AG09319 (cell line): ENCODE measurements around the gene STOML1.

ENCODE experiments used
- DNase-seq: peaks from one replicate; pipeline ENCODE4 v3.0.0-alpha.2; 2010; ENCODE audit warnings: low read depth; ENCODE audit errors: extremely low read depth
- TF ChIP-seq, protein P1 (sequence below): IDR thresholded peaks from 2 replicates; pipeline ENCODE4 v1.5.1; 2011; ENCODE audit warnings: low read depth, mild to moderate bottlenecking, inconsistent platforms, low read length, moderate library complexity

Gene STOML1

DNA sequence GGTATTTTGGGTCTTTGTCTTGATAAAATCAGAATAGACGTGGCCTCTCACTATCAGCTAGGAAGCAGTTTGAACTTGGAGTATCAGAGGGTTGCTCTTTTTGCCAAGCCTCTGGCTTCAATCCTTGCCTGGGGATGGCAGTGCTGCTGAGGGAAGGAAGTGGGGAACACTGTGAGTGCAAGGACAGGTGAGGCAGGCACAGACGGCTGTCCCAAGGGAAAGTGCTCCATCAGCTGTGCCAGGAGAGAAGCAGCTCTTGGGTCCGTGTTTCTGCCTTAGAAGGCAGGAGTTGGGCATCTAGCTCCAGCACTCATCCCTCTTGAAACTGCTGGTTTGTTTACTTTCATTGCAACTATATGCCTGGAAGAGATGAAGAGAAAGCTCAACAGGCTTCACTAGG, 35.6 kb upstream of the STOML1 start:
- TF ChIP-seq, protein P1, sequence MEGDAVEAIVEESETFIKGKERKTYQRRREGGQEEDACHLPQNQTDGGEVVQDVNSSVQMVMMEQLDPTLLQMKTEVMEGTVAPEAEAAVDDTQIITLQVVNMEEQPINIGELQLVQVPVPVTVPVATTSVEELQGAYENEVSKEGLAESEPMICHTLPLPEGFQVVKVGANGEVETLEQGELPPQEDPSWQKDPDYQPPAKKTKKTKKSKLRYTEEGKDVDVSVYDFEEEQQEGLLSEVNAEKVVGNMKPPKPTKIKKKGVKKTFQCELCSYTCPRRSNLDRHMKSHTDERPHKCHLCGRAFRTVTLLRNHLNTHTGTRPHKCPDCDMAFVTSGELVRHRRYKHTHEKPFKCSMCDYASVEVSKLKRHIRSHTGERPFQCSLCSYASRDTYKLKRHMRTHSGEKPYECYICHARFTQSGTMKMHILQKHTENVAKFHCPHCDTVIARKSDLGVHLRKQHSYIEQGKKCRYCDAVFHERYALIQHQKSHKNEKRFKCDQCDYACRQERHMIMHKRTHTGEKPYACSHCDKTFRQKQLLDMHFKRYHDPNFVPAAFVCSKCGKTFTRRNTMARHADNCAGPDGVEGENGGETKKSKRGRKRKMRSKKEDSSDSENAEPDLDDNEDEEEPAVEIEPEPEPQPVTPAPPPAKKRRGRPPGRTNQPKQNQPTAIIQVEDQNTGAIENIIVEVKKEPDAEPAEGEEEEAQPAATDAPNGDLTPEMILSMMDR, result no peak
- DNase-seq, result no peak

DNA sequence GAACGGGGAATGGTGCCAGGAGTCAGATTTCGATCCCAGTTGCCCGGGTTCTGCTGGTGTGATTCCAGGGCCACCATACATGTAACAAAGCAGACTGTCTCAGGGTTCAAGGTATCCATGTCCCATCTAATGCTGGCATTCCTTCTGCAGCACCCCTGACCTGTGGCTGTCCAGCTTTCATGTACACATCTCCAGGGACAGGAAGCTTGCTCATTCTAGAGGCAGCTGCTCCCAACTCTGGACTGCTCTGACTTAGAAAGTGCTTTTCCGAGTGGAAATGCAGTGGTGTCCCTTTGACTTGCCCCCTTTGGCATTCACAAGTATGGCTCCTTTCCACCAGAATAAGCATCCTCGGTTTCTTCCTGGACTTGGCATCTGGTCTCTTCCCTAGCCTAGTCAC, 33.3 kb upstream of the STOML1 start:
- TF ChIP-seq, protein P1, result no peak
- no peak for DNase-seq

DNA sequence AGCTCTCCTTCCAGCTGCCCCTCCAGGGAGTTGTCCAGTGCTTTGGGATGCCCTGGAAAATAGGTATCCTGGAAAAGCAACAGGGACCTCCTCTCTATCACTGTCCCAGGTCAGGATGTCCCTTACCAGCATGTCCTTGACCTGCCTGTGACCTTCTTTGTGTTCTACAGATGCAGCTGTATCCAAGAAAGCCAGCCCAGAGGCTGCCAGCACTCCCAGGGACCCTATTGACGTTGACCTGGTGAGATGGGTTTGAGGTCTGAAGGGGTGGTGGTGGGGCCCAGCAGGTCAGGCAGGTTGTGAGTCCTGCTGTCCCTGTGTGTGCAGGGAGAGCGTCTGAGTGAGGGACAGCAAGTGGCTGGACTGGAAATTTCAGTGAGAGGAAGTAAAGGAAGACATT, 32.6 kb upstream of the STOML1 start:
- DNase-seq, result no peak
- TF ChIP-seq, protein P1, result no peak

DNA sequence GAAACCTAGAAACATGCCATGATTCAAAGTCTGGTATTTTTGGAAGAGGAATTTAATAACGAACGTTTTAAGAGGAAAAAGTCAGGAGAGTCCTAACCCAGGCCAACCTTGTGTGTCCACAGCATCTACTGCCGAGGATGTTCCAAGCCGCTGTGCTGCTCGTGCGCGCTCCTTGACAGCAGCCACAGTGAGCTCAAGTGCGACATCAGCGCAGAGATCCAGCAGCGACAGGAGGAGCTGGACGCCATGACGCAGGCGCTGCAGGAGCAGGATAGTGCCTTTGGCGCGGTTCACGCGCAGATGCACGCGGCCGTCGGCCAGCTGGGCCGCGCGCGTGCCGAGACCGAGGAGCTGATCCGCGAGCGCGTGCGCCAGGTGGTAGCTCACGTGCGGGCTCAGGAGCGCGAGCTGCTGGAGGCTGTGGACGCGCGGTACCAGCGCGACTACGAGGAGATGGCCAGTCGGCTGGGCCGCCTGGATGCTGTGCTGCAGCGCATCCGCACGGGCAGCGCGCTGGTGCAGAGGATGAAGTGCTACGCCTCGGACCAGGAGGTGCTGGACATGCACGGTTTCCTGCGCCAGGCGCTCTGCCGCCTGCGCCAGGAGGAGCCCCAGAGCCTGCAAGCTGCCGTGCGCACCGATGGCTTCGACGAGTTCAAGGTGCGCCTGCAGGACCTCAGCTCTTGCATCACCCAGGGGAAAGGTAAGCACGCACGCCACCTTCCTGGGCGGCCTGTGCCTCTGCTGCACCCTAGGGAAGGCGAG, 30.8 kb upstream of the STOML1 start:
- TF ChIP-seq, protein P1, result no peak
- DNase-seq, result no peak

DNA sequence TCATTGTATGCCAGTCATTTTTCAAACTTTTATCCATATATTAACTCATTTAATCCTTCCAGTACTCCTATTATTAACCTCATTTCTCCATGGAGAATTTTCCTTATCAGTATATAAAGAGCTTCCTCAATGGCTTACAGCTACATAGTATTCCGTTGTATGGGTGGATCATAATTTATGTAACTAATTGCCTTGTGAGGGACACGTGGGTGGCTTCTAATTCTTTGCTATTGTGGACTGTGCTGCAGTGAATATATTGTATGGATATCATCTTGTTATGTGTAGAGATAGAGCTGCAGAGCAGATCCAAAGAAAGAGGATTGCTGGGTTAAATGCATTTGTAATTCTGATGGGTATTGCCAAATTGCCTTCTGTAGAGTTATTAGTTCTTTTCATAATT, 27.6 kb upstream of the STOML1 start:
- TF ChIP-seq, protein P1, result no peak
- DNase-seq, result no peak

DNA sequence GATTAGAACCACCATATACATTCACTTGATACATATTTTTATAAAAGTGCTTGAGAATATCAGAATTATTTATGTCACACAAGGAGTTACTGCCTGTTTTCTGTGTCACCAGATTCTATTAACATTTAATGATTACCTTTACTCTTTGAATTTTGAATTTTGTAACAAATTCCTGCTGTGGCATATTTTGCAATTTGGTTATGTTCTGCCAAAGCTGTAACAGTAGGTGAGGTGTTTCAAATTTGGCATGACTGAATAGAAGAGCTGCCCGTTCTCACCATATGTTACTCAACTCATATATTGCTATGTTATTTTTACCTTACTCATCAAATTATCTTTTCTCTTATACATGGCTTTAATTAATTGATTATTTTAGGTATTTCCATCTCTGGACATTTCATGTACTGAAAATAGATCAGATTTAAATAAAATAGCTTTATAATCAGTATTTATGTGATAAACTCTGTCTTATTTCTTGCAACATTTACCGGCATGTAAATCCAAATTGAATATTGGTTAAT, 21.3 kb upstream of the STOML1 start:
- DNase-seq, result no peak
- TF ChIP-seq, protein P1, result no peak

DNA sequence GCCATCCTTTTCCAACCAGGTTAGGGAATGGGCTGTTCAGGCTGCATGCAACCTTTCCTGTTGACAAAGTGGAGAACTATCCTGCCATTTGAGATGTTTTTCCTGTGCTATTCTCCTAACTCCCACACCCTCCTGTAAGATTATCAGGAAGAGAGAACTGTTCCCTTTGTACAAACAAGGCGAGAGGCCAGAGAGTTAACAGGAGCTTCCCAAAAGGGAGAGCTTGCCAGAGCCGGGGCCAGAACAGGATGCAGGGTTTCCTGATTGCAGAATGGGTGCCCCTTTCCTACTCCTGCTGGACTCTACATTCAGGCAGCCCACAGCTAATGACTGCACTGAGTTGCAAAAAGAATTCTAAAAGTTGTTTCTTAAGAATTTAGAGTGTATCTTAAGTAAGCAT, 19.5 kb upstream of the STOML1 start:
- TF ChIP-seq, protein P1, result no peak
- no peak for DNase-seq
